Thyroid gland (tissue), 4 donors: ENCODE results near the gene GALNS. TPM values are rescaled to one million over a fixed set of nuclear protein-coding genes. Genes with fewer than 3 reads are reported as not detected.

Experiments
- DNase-seq, 2 donors: peaks; one replicate each; pipeline ENCODE4 v3.0.0-alpha.2; 2019
- H3K27ac ChIP-seq, 3 donors: fragments of 200-600 bp; sonication (generic); 1 replicate in 2 of 3; 2 replicates in 1 of 3; pipeline ENCODE4 v1.5.1; 2016 to 2019; ENCODE audit warnings: mild to moderate bottlenecking in 1 of 3, moderate library complexity in 1 of 3
- H3K27me3 ChIP-seq: fragments of 200-600 bp; sonication (generic); one replicate; pipeline ENCODE4 v1.5.1; 2019
- H3K36me3 ChIP-seq, 2 donors: fragments of 200-600 bp; sonication (generic); one replicate each; pipeline ENCODE4 v1.5.1; 2016 to 2019
- H3K4me1 ChIP-seq, 2 donors: fragments of 200-600 bp; sonication (generic); one replicate each; pipeline ENCODE4 v1.5.1; 2017 to 2019
- H3K4me3 ChIP-seq, 3 donors: fragments of 200-600 bp; sonication (generic); replicated peaks in 1 of 3; 1 replicate in 2 of 3; 2 replicates in 1 of 3; pipeline ENCODE4 v1.5.1; 2016; ENCODE audit warnings: mild to moderate bottlenecking in 1 of 3
- H3K9me3 ChIP-seq: fragments of 200-600 bp; sonication (generic); one replicate; pipeline ENCODE4 v1.5.1; 2017
- CTCF ChIP-seq, 6 experiments: fragments of 200-600 bp in 3 of 6; fragments of 450-650 bp in 3 of 6; sonication (generic) in 3 of 6; IDR thresholded peaks; one replicate each; pipeline ENCODE4 v1.5.1; 2016 to 2019; ENCODE audit warnings: antibody characterized with exemption in 6 of 6, mild to moderate bottlenecking in 2 of 6, inconsistent platforms in 1 of 6, moderate library complexity in 1 of 6
- POLR2A ChIP-seq, 2 donors: fragments of 450-650 bp; IDR thresholded peaks; one replicate each; pipeline ENCODE4 v1.6.1; 2017; ENCODE audit warnings: antibody characterized with exemption in 2 of 2, mild to moderate bottlenecking in 2 of 2, moderate library complexity in 1 of 2
- WGBS, 2 donors: methylation state at CpG; one replicate each; pipeline ENCODE4 v1.1.5; 2017; 5-methylcytosine and 5-hydroxymethylcytosine counted together
- intact Hi-C: fragments of 100-400 bp; cut with DNase I; formaldehyde crosslinking; loops from one replicate; pipeline ENCODE4 v1.15.1; 2023
- total RNA-seq, 4 donors: library from RNA; depleted of rRNA; stranded (reverse); fragments of >200 nt; gene quantifications; one replicate each; pipeline ENCODE4 v1.2.3, GENCODE V29; 2016

The GALNS gene
- total RNA-seq, 4 donors from 2014 or later, result 14.4 to 41.9 (median 33.0) TPM

- Histone ChIP-seq H3K4me3 (no peak overlapping the region), H3K27ac (no peak overlapping the region), H3K27me3 (no peaks in the 10 kb centered on the region), H3K9me3 (no peaks in the 10 kb centered on the region), H3K36me3 (no peaks in the 10 kb centered on the region), H3K4me1 (no peaks in the 10 kb centered on the region)
- intact Hi-C loops, result no loop called here
- WGBS, 2 donors, result 68 to 88% methylated on average over 5 to 12 of the region's 14 CpGs
- DNase-seq, result no peak
- TF ChIP-seq POLR2A (IDR thresholded peaks at IDR 0.05), result no peak
- TF ChIP-seq CTCF (IDR thresholded peaks at IDR 0.05), result no peak
Observed at GRCh38 chr16:88903267-88903666, 46.5 kb upstream of the GALNS start.

GRCh38 chr16:88902744-88903143, 46.0 kb upstream of the GALNS start:
- Histone ChIP-seq H3K27ac (no peak overlapping the region), H3K9me3 (no peaks in the 10 kb centered on the region), H3K36me3 (no peaks in the 10 kb centered on the region), H3K4me1 (no peaks in the 10 kb centered on the region), H3K4me3 (no peak overlapping the region), H3K27me3 (no peaks in the 10 kb centered on the region)
- DNase-seq, result no peak
- TF ChIP-seq POLR2A (IDR thresholded peaks at IDR 0.05) (no peak), CTCF (IDR thresholded peaks at IDR 0.05) (no peak)
- WGBS, 2 donors, result 90 to 93% methylated on average over 10 to 16 of the region's 16 CpGs
- intact Hi-C loops, result no loop called here

- 77 to 84% methylated on average over 12 to 13 of the region's 26 CpGs for WGBS, 2 donors
Observed at GRCh38 chr16:88901718-88902337, 45.1 kb upstream of the GALNS start.

GRCh38 chr16:88900662-88901052, 43.9 kb upstream of the GALNS start:
- no peak for DNase-seq
- Histone ChIP-seq H3K4me1 (no peaks in the 10 kb centered on the region), H3K4me3 (no peak overlapping the region), H3K36me3 (no peaks in the 10 kb centered on the region), H3K27me3 (no peaks in the 10 kb centered on the region), H3K27ac (no peak overlapping the region), H3K9me3 (no peaks in the 10 kb centered on the region)
- TF ChIP-seq CTCF (IDR thresholded peaks at IDR 0.05), result no peak
- TF ChIP-seq POLR2A (IDR thresholded peaks at IDR 0.05), result no peak
- intact Hi-C loops, result no loop called here
- 73 to 90% methylated on average over 3 to 5 of the region's 12 CpGs for WGBS, 2 donors

More at GRCh38 chr16:88901718-88902337, 45.1 kb upstream of the GALNS start:
- Histone ChIP-seq H3K4me3 (no peak overlapping the region), H3K27ac (no peak overlapping the region), H3K9me3 (no peaks in the 10 kb centered on the region), H3K27me3 (no peaks in the 10 kb centered on the region), H3K4me1 (no peaks in the 10 kb centered on the region), H3K36me3 (no peaks in the 10 kb centered on the region)
- no peak for TF ChIP-seq POLR2A (IDR thresholded peaks at IDR 0.05)
- no peak for TF ChIP-seq CTCF (IDR thresholded peaks at IDR 0.05)
- no peak for DNase-seq
- intact Hi-C loops, result no loop called here

- H3K4me1 ChIP-seq, result no peaks in the 10 kb centered on the region
Observed at GRCh38 chr16:88899901-88900661, 43.3 kb upstream of the GALNS start.

More at GRCh38 chr16:88899901-88900661, 43.3 kb upstream of the GALNS start:
- Histone ChIP-seq H3K27me3 (no peaks in the 10 kb centered on the region), H3K27ac (no peak overlapping the region), H3K9me3 (no peaks in the 10 kb centered on the region), H3K4me3 (no peak overlapping the region), H3K36me3 (no peaks in the 10 kb centered on the region)
- intact Hi-C loops, result no loop called here
- TF ChIP-seq POLR2A (IDR thresholded peaks at IDR 0.05) (no peak), CTCF (IDR thresholded peaks at IDR 0.05) (no peak)
- 90 to 92% methylated on average over 6 to 22 of the region's 41 CpGs for WGBS, 2 donors
- DNase-seq, result no peak
